ENCODE data around the gene TFR2. TPM values are rescaled to one million over a fixed set of nuclear protein-coding genes. Genes with fewer than 3 reads are reported as not detected.

TFR2 gene
- total and polyA plus RNA-seq, 9 of the 15 experiments (the other 6 are each of a cell fraction or from before 2014, with no cell fraction given) = 3.8 to 123 (median 51.1) TPM

DNA sequence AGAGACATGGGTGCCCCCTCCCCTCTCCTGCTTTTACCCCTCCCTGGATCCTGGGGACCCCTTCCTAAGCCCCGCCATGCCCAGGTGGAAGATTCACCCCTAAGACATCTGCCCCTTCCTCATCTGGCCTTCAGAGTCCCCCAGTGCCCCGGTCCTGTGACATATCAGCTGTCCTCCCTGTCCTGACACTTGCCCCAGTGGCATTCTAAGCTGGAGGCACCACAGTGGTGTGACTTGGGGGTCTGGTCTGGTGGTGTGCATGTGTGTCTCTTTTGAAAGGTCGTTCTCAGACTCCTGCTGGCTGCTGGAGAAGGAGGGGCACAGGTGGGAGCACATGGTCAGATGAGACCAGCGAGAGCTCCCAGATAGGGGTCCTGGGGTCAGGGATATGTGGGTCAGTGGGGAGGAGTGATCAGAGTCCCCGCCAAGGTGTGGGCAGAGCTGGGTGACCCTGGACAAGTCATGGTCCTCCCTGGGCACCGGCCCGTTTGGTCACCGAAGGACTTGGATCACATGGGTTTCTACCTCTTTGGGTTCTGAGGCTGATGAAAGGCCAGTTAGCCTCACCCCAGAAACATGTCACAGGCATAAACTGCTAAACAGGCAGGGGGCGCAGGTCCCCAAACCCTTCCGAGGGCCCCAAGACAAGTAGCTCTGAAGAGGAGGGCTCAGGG is 645 bp upstream of the TFR2 start (continued):
- TF ChIP-seq RBBP5 (IDR thresholded peaks at IDR 0.05; ENCODE audit: borderline replicate concordance, insufficient read depth, low read length, poor library complexity, severe bottlenecking) = peak; percentile 48
- TF ChIP-seq NFRKB (IDR thresholded peaks at IDR 0.05; ENCODE audit: low read depth) = peak; percentile 69
- TF ChIP-seq POLR3A (IDR thresholded peaks at IDR 0.05; ENCODE audit: borderline replicate concordance, extremely low read depth, insufficient read depth, insufficient read length) = no peak
- TF ChIP-seq CREB3 (tag; conservative IDR thresholded peaks at IDR 0.05; ENCODE audit: low read depth) = 0 out of 2 replicates have a peak, but pooled peaks have one; percentile 38
- TF ChIP-seq E2F3 (CRISPR knock-in tag; IDR thresholded peaks at IDR 0.05) = 0 out of 2 replicates have a peak, but pooled peaks have one; percentile 30
- TF ChIP-seq, protein P1, sequence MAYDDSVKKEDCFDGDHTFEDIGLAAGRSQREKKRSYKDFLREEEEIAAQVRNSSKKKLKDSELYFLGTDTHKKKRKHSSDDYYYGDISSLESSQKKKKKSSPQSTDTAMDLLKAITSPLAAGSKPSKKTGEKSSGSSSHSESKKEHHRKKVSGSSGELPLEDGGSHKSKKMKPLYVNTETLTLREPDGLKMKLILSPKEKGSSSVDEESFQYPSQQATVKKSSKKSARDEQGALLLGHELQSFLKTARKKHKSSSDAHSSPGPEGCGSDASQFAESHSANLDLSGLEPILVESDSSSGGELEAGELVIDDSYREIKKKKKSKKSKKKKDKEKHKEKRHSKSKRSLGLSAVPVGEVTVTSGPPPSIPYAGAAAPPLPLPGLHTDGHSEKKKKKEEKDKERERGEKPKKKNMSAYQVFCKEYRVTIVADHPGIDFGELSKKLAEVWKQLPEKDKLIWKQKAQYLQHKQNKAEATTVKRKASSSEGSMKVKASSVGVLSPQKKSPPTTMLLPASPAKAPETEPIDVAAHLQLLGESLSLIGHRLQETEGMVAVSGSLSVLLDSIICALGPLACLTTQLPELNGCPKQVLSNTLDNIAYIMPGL (CRISPR knock-in tag; IDR thresholded peaks at IDR 0.05) = no peak
- no peak for TF ChIP-seq TAF1 (IDR thresholded peaks at IDR 0.05; ENCODE audit: control insufficient read depth, extremely low read depth, insufficient read depth, low read length, severe bottlenecking)
- no peak for TF ChIP-seq CHD2 (IDR thresholded peaks at IDR 0.05; ENCODE audit: low read depth, low read length)
- no peak for TF ChIP-seq POLR2G (IDR thresholded peaks at IDR 0.05; ENCODE audit: low read depth, low read length)
- TF ChIP-seq ZNF224 (CRISPR knock-in tag; IDR thresholded peaks at IDR 0.05) = no peak
- no peak for TF ChIP-seq KDM5B (IDR thresholded peaks at IDR 0.05; ENCODE audit: insufficient replicate concordance, low read depth, low read length)
- no peak for TF ChIP-seq ZNF217 (CRISPR knock-in tag; IDR thresholded peaks at IDR 0.05)
- TF ChIP-seq, protein P2, sequence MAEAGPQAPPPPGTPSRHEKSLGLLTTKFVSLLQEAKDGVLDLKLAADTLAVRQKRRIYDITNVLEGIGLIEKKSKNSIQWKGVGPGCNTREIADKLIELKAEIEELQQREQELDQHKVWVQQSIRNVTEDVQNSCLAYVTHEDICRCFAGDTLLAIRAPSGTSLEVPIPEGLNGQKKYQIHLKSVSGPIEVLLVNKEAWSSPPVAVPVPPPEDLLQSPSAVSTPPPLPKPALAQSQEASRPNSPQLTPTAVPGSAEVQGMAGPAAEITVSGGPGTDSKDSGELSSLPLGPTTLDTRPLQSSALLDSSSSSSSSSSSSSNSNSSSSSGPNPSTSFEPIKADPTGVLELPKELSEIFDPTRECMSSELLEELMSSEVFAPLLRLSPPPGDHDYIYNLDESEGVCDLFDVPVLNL (CRISPR knock-in tag; IDR thresholded peaks at IDR 0.05; ENCODE audit: low read depth) = 0 out of 2 replicates have a peak, but pooled peaks have one; percentile 29
- TF ChIP-seq ZZZ3 (IDR thresholded peaks at IDR 0.05) = no peak
- no peak for TF ChIP-seq CBX2 (IDR thresholded peaks at IDR 0.05; ENCODE audit: insufficient read depth, low read length, poor library complexity, severe bottlenecking)
- TF ChIP-seq, protein P3, sequence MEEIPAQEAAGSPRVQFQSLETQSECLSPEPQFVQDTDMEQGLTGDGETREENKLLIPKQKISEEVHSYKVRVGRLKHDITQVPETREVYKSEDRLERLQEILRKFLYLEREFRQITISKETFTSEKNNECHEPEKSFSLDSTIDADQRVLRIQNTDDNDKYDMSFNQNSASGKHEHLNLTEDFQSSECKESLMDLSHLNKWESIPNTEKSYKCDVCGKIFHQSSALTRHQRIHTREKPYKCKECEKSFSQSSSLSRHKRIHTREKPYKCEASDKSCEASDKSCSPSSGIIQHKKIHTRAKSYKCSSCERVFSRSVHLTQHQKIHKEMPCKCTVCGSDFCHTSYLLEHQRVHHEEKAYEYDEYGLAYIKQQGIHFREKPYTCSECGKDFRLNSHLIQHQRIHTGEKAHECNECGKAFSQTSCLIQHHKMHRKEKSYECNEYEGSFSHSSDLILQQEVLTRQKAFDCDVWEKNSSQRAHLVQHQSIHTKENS (CRISPR knock-in tag; IDR thresholded peaks at IDR 0.05) = no peak
- no peak for TF ChIP-seq ZNF778 (CRISPR knock-in tag; IDR thresholded peaks at IDR 0.05)
- no peak for TF ChIP-seq CSDE1 (IDR thresholded peaks at IDR 0.05)
- TF ChIP-seq STAG1 (CRISPR knock-in tag; IDR thresholded peaks at IDR 0.05; ENCODE audit: borderline replicate concordance) = no peak
- TF ChIP-seq CTCF (IDR thresholded peaks at IDR 0.05 in 2 of 3, conservative IDR thresholded peaks at IDR 0.05 in 1 of 3; ENCODE audit: insufficient read depth in 2 of 3, low read depth in 1 of 3, low read length in 3 of 3) = peak; percentile 30 to 44 (median 36); a peak in 5 of 6 replicates

Measured in K562 (cell line).